PC-9 (cell line): ENCODE measurements around the gene SMCR8. TPM values are rescaled to one million over a fixed set of nuclear protein-coding genes. Genes with fewer than 3 reads are reported as not detected.
"Not testable (repeated sequence)": the region's sequence is repeated elsewhere in the genome, so short reads cannot be mapped to it uniquely, and the experiment has no call there.

Experiments
- BruUV-seq: library from RNA; stranded (reverse); fragments of 400-500 nt; replicated peaks from 2 replicates; lab custom pipeline; 2021; lab: Mats Ljungman, UMichigan
- CTCF ChIA-PET: fragments of 300-600 bp; sonication (Branson Sonifier 250); formaldehyde crosslinking; loops from one replicate; lab custom pipeline; 2022; ENCODE audit warnings: antibody characterized with exemption; lab: Charles Lee
- POLR2A ChIA-PET: fragments of 300-600 bp; sonication (Branson Sonifier 250); formaldehyde crosslinking; loops from one replicate; lab custom pipeline; 2022; ENCODE audit warnings: antibody characterized with exemption; ENCODE audit not compliant: unreplicated experiment; lab: Charles Lee
- DNase-seq, 2 experiments: peaks; one replicate each; pipeline versions ENCODE4 v3.0.0 to v3.0.0-alpha.2; 2015 to 2022; ENCODE audit warnings: mixed read lengths in 1 of 2
- H2AFZ ChIP-seq: fragments of 200-600 bp; sonication (generic); 2 replicates; pipeline ENCODE4 v1.8.1; 2017; ENCODE audit warnings: antibody characterized with exemption
- H3F3A ChIP-seq: fragments of 200-600 bp; sonication (generic); 2 replicates; pipeline ENCODE4 v1.8.1; 2017; ENCODE audit warnings: antibody characterized with exemption, mild to moderate bottlenecking, low read depth; ENCODE audit not compliant: insufficient read depth
- H3K27ac ChIP-seq: fragments of 200-600 bp; sonication (generic); 2 replicates; pipeline ENCODE4 v1.6.1; 2016; ENCODE audit warnings: mixed run types
- H3K27me3 ChIP-seq: fragments of 200-600 bp; sonication (generic); 2 replicates; pipeline ENCODE4 v1.6.1; 2016; ENCODE audit warnings: low read depth, mixed run types; ENCODE audit not compliant: insufficient read depth
- H3K36me3 ChIP-seq: fragments of 200-600 bp; sonication (generic); 2 replicates; pipeline ENCODE4 v1.6.1; 2016; ENCODE audit warnings: low read depth, mixed run types
- H3K4me1 ChIP-seq: fragments of 200-600 bp; sonication (generic); replicated peaks from 2 replicates; pipeline ENCODE4 v1.6.1; 2016; ENCODE audit warnings: mixed run types; ENCODE audit not compliant: insufficient read depth
- H3K4me2 ChIP-seq: fragments of 200-600 bp; sonication (generic); 2 replicates; pipeline ENCODE4 v1.6.1; 2017; ENCODE audit warnings: mixed run types
- H3K4me3 ChIP-seq: fragments of 200-600 bp; sonication (generic); 2 replicates; pipeline ENCODE4 v1.6.1; 2016; ENCODE audit warnings: mixed run types
- H3K79me2 ChIP-seq: fragments of 200-600 bp; sonication (generic); 2 replicates; pipeline ENCODE4 v1.6.1; 2017; ENCODE audit warnings: low read depth, mixed run types
- H3K9me2 ChIP-seq: fragments of 200-600 bp; sonication (generic); 2 replicates; pipeline ENCODE4 v1.8.1; 2017; ENCODE audit warnings: mild to moderate bottlenecking; ENCODE audit not compliant: insufficient read depth
- H3K9me3 ChIP-seq: fragments of 200-600 bp; sonication (generic); 2 replicates; pipeline ENCODE4 v1.8.1; 2016; ENCODE audit warnings: low read depth; ENCODE audit not compliant: insufficient read depth
- H4K20me1 ChIP-seq: fragments of 200-600 bp; sonication (generic); 2 replicates; pipeline ENCODE4 v1.8.1; 2017; ENCODE audit not compliant: insufficient read depth
- CTCF ChIP-seq: fragments of 200-600 bp; sonication (generic); conservative IDR thresholded peaks from 2 replicates; pipeline ENCODE4 v1.6.1; 2017; ENCODE audit warnings: mixed run types, antibody characterized with exemption, mild to moderate bottlenecking, moderate library complexity
- EZH2 ChIP-seq: fragments of 200-600 bp; sonication (generic); IDR thresholded peaks from 2 replicates; pipeline ENCODE4 v1.8.0; 2017; ENCODE audit warnings: antibody characterized with exemption, low read depth
- intact Hi-C: fragments of 100-400 bp; cut with micrococcal nuclease; formaldehyde crosslinking; loops from one replicate; pipeline ENCODE4 v1.10.0; 2022; ENCODE audit not compliant: unreplicated experiment
- total RNA-seq: library from RNA; stranded (reverse); gene quantifications from 2 replicates; pipeline ENCODE4 v1.2.3, GENCODE V29; 2021

Gene SMCR8
- total RNA-seq, 1 experiment from 2014 or later, result 23.8 TPM

DNA sequence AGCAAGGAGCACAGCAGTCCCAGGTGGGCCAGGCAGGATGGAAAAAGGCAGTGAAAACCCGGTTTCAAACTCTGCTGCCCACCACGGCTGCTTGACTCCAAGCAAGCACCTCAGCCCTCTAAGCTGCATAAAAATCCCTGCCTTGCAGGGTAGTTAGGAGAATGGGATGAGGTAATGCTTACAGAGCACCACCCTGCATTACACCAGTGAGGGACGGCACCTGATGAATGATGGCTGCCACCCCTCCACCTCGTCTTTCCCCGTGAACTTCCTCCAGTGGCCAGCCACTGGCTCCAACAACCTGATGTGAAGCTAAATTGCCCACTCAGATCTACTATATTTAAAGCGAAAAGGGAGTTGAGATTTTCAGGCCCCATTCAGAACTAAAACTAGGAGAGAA, 33.3 kb upstream of the SMCR8 start:
- intact Hi-C loops, result no loop called here
- no peak overlapping the region for H3K4me3 ChIP-seq
- H3K9me3 ChIP-seq, result no peaks in the 10 kb centered on the region
- peaks cover 39% of the 10 kb centered on the region; the same call in 1 of the 2 replicates for H3K36me3 ChIP-seq
- no TSS peak for BruUV-seq
- ChIA-PET POLR2A (interaction anchor here (0.6 kb wide), 1 partner anchor 13 kb away, joined by 4 read pairs; no protein-coding TSS in a partner anchor), CTCF (no interaction called here)
- H4K20me1 ChIP-seq, result no peaks in the 10 kb centered on the region; the same call in 1 of the 2 replicates
- H2AFZ ChIP-seq, result no peak overlapping the region
- no peak for TF ChIP-seq EZH2
- H3K4me2 ChIP-seq, result no peak overlapping the region
- no peaks in the 10 kb centered on the region for H3K27me3 ChIP-seq
- no peak overlapping the region for H3K27ac ChIP-seq
- H3F3A ChIP-seq, result no peaks in the 10 kb centered on the region; the same call in 1 of the 2 replicates
- no peak for DNase-seq
- no peaks in the 10 kb centered on the region for H3K79me2 ChIP-seq
- no peaks in the 10 kb centered on the region for H3K9me2 ChIP-seq
- H3K4me1 ChIP-seq, result no peaks in the 10 kb centered on the region

DNA sequence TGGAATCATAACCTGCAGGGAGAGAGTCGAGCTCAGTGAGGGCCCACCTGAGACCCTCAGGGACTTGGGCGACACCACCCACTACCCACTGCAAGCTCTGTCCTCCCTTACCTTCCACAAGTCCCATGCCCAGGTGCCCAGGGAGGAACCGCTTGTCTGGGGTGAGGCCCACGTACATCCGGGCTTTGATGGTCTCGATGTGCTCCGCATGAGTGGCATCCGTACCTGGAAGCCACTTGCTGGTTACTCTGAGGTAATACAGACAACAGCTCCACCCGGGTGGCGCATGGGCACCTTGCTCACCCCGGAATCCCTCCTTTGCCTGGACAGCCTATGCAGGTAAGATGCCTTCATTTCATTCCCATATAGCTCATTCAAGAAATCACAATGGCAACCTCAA, 29.8 kb upstream of the SMCR8 start:
- Histone ChIP-seq H2AFZ (no peak overlapping the region), H3K27ac (no peak overlapping the region), H4K20me1 (no peaks in the 10 kb centered on the region; the same call in 1 of the 2 replicates), H3K79me2 (no peaks in the 10 kb centered on the region), H3K4me1 (no peaks in the 10 kb centered on the region), H3K9me2 (no peaks in the 10 kb centered on the region), H3K4me3 (no peak overlapping the region), H3F3A (no peaks in the 10 kb centered on the region; the same call in 1 of the 2 replicates), H3K36me3 (peaks cover 59% of the 10 kb centered on the region; the same call in 1 of the 2 replicates), H3K4me2 (no peak overlapping the region), H3K27me3 (no peaks in the 10 kb centered on the region), H3K9me3 (no peaks in the 10 kb centered on the region)
- intact Hi-C loops, result no loop called here
- ChIA-PET CTCF (no interaction called here), POLR2A (no interaction called here)
- no TSS peak for BruUV-seq
- DNase-seq, result no peak
- TF ChIP-seq CTCF (no peak), EZH2 (no peak)

DNA sequence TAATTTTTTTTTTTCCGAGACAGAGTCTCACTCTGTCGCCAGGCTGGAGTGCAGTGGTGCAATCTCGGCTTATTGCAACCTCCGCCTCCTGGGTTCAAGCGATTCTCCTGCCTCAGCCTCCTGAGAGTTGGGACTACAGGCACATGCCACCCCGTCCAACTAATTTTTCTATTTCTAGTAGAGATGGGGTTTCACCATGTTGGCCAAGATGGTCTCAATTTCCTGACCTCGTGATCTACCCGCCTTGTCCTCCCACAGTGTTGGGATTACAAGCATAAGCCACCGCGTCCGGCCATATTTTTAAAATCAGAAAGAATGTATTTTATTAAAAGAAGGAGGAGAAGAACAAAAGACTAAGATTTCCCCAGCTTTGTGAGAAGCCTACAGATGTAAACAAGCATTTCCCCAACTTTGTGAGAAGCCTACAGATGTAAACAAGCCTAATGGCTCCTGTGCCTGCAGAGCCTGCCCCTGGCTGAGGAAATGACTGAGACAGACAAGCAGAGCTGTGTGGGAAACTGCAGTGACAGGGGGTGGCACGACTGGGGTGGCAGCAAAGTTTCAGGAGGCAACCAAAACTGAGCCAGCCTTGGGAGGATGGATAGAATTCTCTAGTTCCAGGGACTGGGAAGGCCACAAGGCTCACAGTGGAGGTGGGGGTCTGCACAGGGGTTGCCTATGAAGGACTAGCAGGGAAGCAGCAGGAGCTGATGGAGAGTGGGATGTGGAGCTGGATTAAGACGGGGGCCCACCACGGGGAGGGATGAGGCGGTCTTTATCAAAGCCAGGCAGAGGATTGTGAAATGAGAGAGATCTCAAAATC, 23.2 kb upstream of the SMCR8 start:
- intact Hi-C loops, result no loop called here
- Histone ChIP-seq H3K4me2 (no peak overlapping the region), H3K4me1 (no peaks in the 10 kb centered on the region), H3K4me3 (no peak overlapping the region), H3K9me2 (no peaks in the 10 kb centered on the region), H3K9me3 (no peaks in the 10 kb centered on the region), H3K27ac (no peak overlapping the region), H3K36me3 (peaks cover 26% of the 10 kb centered on the region; the same call in 1 of the 2 replicates), H2AFZ (no peak overlapping the region), H3K27me3 (no peaks in the 10 kb centered on the region), H4K20me1 (no peaks in the 10 kb centered on the region), H3K79me2 (no peaks in the 10 kb centered on the region), H3F3A (no peaks in the 10 kb centered on the region)
- ChIA-PET POLR2A (no interaction called here), CTCF (no interaction called here)
- no peak for TF ChIP-seq EZH2
- TF ChIP-seq CTCF, result no peak
- no TSS peak for BruUV-seq
- DNase-seq, result no peak

DNA sequence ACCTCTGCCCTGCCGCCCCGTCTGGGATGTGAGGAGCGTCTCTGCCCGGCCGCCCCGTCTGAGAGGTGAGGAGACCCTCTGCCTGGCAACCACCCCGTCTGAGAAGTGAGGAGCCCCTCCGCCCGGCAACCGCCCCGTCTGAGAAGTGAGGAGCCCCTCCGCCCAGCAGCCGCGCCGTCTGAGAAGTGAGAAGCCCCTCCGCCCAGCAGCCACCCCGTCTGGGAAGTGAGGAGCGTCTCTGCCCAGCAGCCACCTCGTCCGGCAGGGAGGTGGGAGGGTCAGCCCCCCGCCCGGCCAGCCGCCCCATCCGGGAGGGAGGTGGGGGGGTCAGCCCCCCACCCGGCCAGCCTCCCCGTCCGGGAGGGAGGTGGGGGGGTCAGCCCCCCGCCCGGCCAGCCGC, 17.0 kb upstream of the SMCR8 start:
- H3K79me2 ChIP-seq, H3K9me3 ChIP-seq, POLR2A ChIA-PET, H3K9me2 ChIP-seq, intact Hi-C loops, H3K27ac ChIP-seq, H2AFZ ChIP-seq, H3F3A ChIP-seq, H3K4me2 ChIP-seq, H4K20me1 ChIP-seq, BruUV-seq, CTCF ChIA-PET, H3K27me3 ChIP-seq, H3K4me1 ChIP-seq, H3K4me3 ChIP-seq, DNase-seq: not testable (repeated sequence)
- 0 out of 2 replicates have a peak, but pooled peaks cover 18% of the 10 kb centered on the region for H3K36me3 ChIP-seq
